Heart left ventricle (tissue), 13 donors: ENCODE measurements around the gene TALDO1.

Source experiments
- POLR2A ChIP-seq, 2 donors: fragments of 450-650 bp; IDR thresholded peaks; one replicate each; pipeline ENCODE4 v1.6.1; 2017; ENCODE audit warnings: antibody characterized with exemption in 2 of 2, mild to moderate bottlenecking in 2 of 2, moderate library complexity in 2 of 2
- TF ChIP-seq, protein P1 (sequence below), 12 donors: fragments of 200-600 bp; sonication (generic) in 4 of 12; IDR thresholded peaks; one replicate each; pipeline versions ENCODE4 v1.5.0 to v1.8.0; 2018 to 2022; ENCODE audit warnings: antibody characterized with exemption in 12 of 12, mild to moderate bottlenecking in 5 of 12
- donor health status: ischemic (EF 13 %, LVEDD 7.1; RV severe dilation, severe dysfunction).
- donor health status: DM: no; HTN: yes; CAD: no.
- donor health status: DM: no; HTN: no; CAD: no.
- donor health status: ischemic (EF 25% LVEDD 6.9; RV normal size, moderate dysfunction).
- donor health status: ischemic (EF 25% LVEDD 5.7; RV mildly dilated, moderate dysfunction).
- donor health status: ischemic (EF 35%, LVEDD 5.7; RV mildly dilated, moderate dysfunction).
- donor health status: nonischemic (EF 11% LVEDD 7.7; RV severe dilation, severe dysfunction).
- donor health status: DM: yes; HTN: yes; CAD: no.
- donor health status: PGD.
- donor health status: ischemic (EF 29% LVEDD 5.4; RV normal size, mild dysfunction).
- donor health status: nonischemic (EF 23%, LVEDD 6.1; RV moderate dilation, normal function).

DNA sequence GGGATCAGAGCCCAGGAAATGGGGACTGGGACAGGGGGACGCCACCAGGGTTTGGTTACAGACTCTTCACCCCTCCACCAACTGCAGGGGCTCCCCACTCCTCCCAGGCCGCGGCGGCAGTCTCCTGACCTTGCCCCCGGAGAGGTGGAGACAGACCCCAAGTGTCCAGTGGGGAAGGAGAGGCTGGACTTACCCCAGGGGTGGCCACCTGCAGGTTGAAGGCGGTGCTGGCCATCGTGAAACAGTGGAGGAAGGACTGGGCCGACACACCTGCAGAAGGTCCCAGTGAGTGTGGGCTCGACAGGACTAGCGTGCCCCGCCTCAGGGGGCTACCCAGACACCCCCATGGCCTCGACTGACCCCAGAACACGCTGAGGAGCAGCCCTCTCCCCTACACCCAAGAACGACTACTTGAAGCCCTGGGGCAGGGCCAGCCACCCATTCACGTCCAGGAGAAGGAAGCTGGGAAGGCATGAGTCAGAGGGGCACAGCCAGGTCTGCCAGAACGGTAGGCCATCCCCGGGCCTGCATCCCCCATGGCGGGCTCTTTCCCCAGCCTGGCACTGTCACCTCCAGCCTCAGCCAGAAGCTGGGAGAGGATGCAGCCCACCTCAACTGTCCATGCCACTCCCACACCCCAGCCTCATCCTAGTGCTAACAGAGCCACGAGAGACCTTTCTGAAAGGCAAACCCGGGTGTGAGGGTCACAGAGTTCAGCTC is 27.8 kb downstream of the TALDO1 start:
- TF ChIP-seq, protein P1, sequence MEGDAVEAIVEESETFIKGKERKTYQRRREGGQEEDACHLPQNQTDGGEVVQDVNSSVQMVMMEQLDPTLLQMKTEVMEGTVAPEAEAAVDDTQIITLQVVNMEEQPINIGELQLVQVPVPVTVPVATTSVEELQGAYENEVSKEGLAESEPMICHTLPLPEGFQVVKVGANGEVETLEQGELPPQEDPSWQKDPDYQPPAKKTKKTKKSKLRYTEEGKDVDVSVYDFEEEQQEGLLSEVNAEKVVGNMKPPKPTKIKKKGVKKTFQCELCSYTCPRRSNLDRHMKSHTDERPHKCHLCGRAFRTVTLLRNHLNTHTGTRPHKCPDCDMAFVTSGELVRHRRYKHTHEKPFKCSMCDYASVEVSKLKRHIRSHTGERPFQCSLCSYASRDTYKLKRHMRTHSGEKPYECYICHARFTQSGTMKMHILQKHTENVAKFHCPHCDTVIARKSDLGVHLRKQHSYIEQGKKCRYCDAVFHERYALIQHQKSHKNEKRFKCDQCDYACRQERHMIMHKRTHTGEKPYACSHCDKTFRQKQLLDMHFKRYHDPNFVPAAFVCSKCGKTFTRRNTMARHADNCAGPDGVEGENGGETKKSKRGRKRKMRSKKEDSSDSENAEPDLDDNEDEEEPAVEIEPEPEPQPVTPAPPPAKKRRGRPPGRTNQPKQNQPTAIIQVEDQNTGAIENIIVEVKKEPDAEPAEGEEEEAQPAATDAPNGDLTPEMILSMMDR (IDR thresholded peaks at IDR 0.05), result no peak
- no peak for TF ChIP-seq POLR2A (IDR thresholded peaks at IDR 0.05)
